Measurements from ENCODE around the gene DPYSL3.

DPYSL3 gene

DNA sequence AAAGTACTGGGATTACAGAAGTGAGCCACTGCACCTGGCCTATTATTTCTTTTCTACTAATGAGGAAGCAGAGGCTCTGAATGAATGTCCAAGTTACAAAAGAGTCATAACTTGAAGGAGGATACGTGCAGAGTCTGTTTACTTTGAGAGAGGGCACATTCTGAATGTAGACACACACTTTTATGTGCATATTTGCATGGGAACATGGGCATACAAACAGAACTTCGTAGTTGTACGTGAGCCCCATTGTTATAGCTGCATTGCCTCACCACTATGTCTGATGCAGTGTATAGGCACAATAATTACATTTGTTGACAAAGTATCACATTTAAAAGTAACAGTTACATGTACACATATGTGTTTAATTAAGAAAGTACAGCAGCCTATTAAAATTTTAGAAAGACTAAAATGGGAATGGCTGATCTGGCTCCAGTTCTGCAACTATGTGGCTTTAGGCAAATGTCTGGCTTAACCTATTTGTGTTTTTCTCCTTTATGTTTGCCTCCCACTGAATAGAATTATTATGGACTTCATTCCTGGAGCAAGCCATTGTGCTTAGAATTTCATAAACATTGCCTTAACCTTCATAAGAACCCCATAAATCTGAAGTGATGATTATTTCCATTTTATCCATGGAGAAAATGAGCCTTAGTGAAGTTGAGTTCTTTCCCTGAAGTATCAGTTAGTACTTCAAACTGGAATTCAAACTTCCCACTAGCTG is 3.0 kb upstream of the DPYSL3 start:
- DNase-seq = no peak

DNA sequence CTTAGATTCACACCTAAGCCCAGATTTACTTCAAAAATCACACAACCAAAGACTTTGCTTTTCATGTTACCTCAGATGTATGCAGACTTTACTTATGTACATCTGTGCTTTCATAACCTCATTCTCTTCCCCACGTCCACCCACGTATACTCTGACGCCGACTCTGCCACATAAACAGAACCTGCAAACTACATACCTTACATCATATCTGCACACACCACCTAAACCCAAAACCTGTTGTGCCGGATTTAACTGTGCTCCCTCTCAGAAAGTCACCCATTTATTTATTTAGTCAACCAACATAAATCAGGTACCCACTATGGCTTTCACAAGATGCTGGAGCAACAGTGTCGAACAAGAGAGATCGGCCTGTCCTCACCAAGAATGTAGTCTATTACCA is 1.0 kb upstream of the DPYSL3 start:
- DNase-seq = no peak

DNA sequence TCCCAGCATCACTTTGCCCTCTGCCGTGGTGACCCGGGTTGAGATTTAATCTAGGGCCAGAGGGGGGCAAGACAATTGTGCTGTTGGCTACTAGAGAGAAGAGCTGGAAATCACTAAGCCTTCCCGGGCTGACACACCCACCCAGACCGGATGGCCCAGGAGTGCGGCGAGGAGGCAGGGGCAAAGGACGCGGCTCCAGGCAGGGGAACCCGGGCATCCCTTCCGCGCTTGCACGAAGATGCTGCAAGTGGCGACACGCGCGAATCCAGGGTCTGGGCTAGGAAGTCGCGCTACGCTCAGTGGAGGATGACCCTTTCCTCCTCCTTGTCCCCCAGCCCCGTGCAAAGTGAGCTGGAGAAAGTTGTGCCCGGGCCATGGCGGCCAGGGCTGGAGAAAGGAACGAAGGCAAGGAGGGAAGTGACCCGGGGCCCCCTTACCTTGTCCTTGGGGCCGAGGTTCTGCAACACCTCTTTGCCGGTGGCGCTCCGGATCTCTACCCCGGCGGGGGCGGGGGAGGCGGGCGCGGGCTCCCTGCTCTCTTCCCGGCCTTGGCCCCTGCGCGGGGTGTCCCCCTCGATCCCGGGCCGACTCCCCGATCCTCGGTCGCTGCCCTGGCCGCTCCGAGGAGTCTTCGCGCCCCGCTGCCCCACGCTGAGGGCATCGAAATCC is 693 bp downstream of the DPYSL3 start:
- no peak for DNase-seq

DNA sequence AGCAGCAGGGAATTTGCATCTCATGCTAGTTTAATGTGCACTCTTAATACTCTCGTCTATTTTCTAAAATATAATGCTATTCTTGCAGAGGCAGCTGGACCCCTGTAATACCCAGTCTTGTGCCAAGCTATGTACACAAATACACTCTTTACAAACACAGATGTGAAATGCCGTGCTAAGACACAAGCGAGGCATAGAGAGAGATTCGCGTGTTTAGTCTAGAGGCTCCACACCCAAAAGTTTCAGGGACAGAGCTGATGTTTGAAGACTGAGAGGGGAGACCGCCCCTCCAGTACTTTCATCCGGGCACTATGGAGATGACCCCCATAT is 1.2 kb downstream of the DPYSL3 start:
- no peak for DNase-seq

DNA sequence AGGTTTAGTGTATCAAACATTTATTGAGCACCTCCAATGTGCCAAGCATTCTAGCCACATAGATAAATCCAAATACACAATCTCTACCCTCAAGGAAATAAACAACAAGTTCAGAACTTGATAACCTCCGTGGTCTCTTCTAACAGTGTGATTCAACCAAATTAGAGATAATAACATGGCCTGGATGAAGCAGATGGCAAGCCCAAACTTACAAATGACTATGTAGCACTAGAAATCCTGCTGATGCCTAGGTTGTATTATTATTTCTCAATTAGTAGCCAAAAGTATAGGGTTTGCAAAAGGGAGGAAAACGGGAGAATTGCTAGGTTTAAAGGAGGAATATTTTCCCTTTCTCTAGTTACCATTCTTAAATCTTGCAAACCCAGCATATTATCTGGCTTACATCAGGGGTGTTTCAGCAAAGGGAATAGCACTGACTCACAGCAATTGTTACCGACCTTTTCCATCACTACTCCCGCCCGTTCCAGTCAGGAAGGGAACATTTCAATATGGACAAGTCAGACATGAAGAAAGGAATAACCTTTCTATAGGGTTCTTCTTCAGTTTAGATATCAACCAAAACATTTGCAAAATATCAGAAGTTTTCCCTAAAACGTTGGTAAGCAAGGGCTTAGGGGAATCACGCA is 2.3 kb downstream of the DPYSL3 start:
- no peak for DNase-seq

DNA sequence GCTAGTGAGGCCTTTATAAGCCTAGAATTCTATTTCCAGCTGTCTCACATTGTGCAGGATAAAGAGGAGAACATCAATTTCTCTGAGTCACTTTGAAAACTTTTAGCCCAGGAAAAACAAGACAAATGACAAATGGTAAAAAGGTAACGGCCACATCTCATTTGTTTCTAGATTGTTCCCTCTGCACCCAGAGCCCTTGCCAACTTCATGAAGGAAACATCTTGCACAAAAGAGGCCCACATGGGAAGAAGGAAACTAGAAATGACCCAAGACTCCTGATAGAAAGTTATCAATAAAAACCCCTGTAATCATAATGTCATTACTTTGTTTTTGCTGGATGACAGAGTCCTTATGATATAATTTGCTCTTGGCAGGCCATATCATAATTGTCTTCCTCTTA is 5.3 kb downstream of the DPYSL3 start:
- no peak for DNase-seq

DNA sequence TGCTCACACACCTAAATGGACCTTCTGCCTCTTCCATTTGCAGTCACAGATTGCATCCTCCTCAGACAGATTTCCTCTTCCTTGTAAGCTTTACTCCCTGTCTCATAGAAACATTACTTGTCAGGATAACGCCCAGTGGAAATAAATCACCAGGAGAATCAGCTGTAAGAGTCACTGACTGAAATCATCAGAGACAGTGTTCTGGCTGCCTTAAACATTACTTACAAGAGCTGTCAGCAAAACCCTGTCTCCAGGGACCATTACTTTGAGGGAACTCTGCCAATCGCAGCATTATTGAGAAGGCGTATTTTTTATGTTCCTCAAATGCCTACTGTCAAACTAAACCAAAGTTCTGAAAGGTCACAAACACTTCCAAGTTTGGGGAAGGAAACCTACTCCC is 5.9 kb downstream of the DPYSL3 start:
- no peak for DNase-seq

DNA sequence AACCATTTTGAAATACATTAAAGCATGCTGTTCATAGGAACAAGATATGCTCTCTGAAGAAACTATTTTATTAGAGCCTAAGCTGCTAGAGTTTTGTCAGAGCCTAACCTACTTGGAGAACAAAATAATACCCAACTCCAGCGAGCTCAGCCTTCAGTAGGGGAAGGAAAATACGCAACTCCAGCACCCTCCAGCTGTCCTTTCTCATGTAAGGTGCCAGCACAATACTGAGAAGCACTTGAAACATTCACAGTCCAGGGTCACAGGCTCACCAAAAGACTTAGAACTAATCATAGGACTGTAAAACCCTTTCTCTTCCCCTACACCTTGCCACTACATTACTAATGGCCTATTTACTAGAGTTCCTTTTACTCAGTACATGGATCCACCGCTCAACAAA is 18.9 kb downstream of the DPYSL3 start:
- DNase-seq = no peak

GRCh38 chr5:147487031-147487750 is 22.7 kb downstream of the DPYSL3 start:
- no peak for DNase-seq

GRCh38 chr5:147485814-147486213 is 24.1 kb downstream of the DPYSL3 start:
- DNase-seq = no peak

- no peak for DNase-seq
Observed at GRCh38 chr5:147485046-147485445, 24.8 kb downstream of the DPYSL3 start.

GRCh38 chr5:147484708-147485020 is 25.2 kb downstream of the DPYSL3 start:
- DNase-seq = no peak

DNA sequence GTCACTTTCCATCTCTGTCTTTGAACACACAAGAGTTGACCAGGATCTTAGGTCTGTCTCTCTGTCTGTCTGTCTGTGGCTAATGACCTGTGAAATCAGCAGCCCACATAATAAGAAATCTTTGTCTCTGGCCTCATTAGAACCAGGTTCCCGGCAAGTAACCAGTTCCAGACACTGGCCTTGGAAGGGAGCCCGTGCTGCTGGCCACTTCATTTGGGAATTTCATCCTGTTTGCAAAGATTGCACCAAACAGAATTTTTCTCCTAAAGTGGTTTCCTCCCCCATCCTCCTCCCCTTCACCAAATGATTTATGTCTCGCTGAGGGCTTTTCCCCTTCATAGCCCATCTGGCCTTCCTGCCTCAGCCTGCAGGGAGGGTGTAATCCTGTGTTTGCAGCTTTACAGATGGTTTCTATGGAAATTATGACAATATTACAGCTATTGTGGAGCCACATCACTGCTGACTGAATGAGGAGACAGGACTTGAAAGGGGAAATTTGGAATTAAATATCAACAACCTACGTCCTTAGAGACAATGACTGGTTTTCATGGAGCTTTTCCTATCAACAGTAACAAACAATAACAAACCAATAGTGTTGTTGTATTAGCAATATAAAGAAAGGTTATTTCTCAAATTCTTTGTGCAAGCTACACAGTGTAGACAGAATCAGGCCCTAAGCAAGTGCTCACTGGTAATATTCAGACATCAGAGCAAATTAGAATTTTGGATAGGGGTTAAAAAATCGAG is 25.7 kb downstream of the DPYSL3 start:
- DNase-seq = no peak

DNA sequence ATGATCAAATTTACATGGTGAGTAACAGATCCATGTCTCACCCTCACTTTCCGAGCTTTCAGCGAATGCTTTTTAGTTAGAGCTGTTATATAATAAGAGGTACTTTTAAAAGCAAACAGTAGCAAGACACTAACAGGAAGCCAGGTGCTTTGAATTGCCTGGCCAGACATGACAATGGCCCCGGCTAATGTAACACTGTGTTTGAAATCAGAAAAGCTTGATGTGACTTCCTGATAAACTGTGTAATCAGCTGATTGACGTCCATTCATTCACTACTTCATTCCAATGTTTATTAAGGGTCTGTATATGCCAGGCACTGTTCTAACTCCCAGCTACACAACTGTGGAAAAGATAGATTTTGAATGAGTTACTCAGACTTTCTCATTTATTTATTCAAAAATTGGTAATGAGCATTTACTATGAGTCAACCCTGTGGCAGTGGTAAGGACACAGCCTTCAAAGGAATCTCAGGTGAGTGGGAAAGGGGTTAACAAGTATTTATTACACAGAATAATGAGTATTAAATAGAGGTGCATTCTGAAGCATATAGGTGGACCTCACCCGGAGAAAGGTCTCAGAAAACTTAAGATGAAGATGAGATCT is 26.6 kb downstream of the DPYSL3 start:
- DNase-seq = no peak

DNA sequence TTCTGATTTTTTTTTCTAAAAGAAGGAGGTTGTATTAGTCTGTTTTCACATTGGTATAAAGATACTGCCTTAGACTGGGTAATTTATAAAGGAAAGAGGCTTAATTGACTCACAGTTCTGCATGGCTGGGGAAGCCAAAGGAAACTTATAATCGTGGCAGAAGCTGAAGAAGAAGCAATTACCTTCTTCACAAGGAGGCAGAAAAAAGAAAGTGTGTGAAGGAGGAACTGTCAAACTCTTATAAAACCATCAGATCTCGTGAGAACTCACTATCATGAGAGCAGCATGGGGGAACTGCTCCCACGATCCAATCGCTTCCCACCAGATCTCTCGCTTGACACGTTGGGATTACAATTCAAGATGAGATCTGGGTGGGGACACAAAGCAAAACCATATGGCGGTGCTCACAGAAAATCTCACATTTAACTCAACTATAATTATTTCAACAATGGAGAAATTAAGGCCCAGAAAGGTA is 27.1 kb downstream of the DPYSL3 start:
- DNase-seq = no peak

- DNase-seq = no peak
Observed at GRCh38 chr5:147481874-147482705, 27.8 kb downstream of the DPYSL3 start.

DNA sequence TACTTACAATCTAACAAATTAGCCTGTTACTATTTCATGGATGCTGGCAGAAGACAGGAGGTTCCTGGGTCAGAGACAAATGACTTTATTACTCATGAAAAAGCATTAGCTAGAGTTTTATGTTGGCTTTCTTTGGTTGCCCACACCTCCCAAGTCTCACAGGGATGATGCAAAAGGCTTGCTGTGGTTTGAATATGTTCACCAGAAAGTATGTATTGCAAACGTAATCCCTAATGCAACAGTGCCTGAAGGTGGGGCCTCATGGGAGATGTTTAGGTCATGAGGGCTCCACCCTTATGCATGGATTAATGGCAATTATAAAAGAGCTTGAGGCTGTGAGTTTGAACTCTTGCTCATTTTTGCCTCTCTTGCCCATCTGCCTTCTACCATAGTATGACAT is 28.5 kb downstream of the DPYSL3 start:
- no peak for DNase-seq

- no peak for DNase-seq
Observed at GRCh38 chr5:147479949-147480348, 29.9 kb downstream of the DPYSL3 start.

DNA sequence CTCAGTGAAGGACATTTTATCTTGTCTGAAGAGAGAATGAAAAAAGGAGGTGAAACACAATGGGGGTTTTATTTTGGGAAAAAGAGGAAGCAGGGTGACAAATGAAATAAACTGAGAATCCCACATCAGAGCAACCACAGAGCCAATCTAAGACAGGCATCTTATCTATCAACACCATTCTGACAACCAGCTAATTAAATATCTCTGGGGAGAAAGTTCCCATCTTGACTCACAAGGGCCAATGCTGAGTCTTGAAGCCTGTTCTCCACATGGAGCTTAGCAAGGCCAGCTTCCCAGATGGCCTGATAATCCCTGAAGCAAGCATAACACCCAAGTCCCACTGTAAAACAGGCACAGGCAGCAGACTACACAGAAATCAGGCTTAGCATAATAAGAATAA is 30.4 kb downstream of the DPYSL3 start:
- DNase-seq = no peak

GRCh38 chr5:147474140-147474539 is 35.7 kb downstream of the DPYSL3 start:
- DNase-seq = no peak

GRCh38 chr5:147472664-147473475 is 37.0 kb downstream of the DPYSL3 start:
- DNase-seq = no peak
